GM21367 (cell line): ENCODE data around the gene KLF1.

Source experiments
- ATAC-seq: cut with Tn5 transposase; IDR thresholded peaks from one replicate; pipeline ENCODE4 v1.9.1; 2021; ENCODE audit not compliant: unreplicated experiment

KLF1 gene

GRCh38 chr19:12838886-12839756, 47.9 kb downstream of the KLF1 start:
- ATAC-seq, result no peak

GRCh38 chr19:12838182-12838885, 48.7 kb downstream of the KLF1 start, which contains the start of gene MAST1:
Gene MAST1, plus strand, starts transcription at chr19:12838515. Its CDS starts 58 bp downstream, at chr19:12838573.
- no peak for ATAC-seq

- ATAC-seq, result no peak
Observed at GRCh38 chr19:12837225-12837624, 49.8 kb downstream of the KLF1 start.

GRCh38 chr19:12836529-12836863, 50.5 kb downstream of the KLF1 start:
- ATAC-seq, result no peak

- ATAC-seq, result no peak
Observed at GRCh38 chr19:12834976-12835757, 51.8 kb downstream of the KLF1 start.

- no peak for ATAC-seq
Observed at GRCh38 chr19:12834566-12834943, 52.4 kb downstream of the KLF1 start, which contains the start of gene RTBDN. Gene RTBDN, minus strand, starts transcription at chr19:12834579. Its CDS starts 4,600 bp downstream, at chr19:12829979.
